GM23248 (cell line): ENCODE data around the gene ALOXE3. TPM values are rescaled to one million over a fixed set of nuclear protein-coding genes. Genes with fewer than 3 reads are reported as not detected.

Source experiments
- DNase-seq: peaks from one replicate; pipeline ENCODE4 v3.0.0-alpha.2; 2015
- H2AFZ ChIP-seq: fragments of 200-600 bp; sonication (generic); 2 replicates; pipeline ENCODE4 v1.6.1; 2016; ENCODE audit warnings: antibody characterized with exemption
- H3F3A ChIP-seq: fragments of 200-600 bp; sonication (generic); 2 replicates; pipeline ENCODE4 v1.6.1; 2016; ENCODE audit warnings: mild to moderate bottlenecking, antibody characterized with exemption, mixed run types; ENCODE audit not compliant: insufficient read depth
- H3K27ac ChIP-seq: fragments of 200-600 bp; sonication (generic); 2 replicates; pipeline ENCODE4 v1.5.1; 2016; ENCODE audit warnings: mild to moderate bottlenecking
- H3K27me3 ChIP-seq: fragments of 200-600 bp; sonication (generic); replicated peaks from 2 replicates; pipeline ENCODE4 v1.6.1; 2016; ENCODE audit warnings: mild to moderate bottlenecking; ENCODE audit not compliant: insufficient read depth
- H3K36me3 ChIP-seq: fragments of 200-600 bp; sonication (generic); 2 replicates; pipeline ENCODE4 v1.6.1; 2016; ENCODE audit warnings: low read depth, mild to moderate bottlenecking
- H3K4me1 ChIP-seq: fragments of 200-600 bp; sonication (generic); 2 replicates; pipeline ENCODE4 v1.6.1; 2016; ENCODE audit warnings: mild to moderate bottlenecking; ENCODE audit not compliant: insufficient read depth
- H3K4me2 ChIP-seq: fragments of 200-600 bp; sonication (generic); one replicate; pipeline ENCODE4 v1.6.1; 2016; ENCODE audit warnings: mild to moderate bottlenecking; ENCODE audit not compliant: unreplicated experiment
- H3K4me3 ChIP-seq: fragments of 200-600 bp; sonication (generic); 2 replicates; pipeline ENCODE4 v1.5.1; 2016; ENCODE audit warnings: mild to moderate bottlenecking
- H3K79me2 ChIP-seq: fragments of 200-600 bp; sonication (generic); 2 replicates; pipeline ENCODE4 v1.6.1; 2016; ENCODE audit warnings: mild to moderate bottlenecking; ENCODE audit not compliant: insufficient read depth
- H3K9ac ChIP-seq: fragments of 200-600 bp; sonication (generic); 2 replicates; pipeline ENCODE4 v1.6.1; 2016; ENCODE audit warnings: mild to moderate bottlenecking
- H3K9me2 ChIP-seq: fragments of 200-600 bp; sonication (generic); 2 replicates; pipeline ENCODE4 v1.6.1; 2016; ENCODE audit warnings: mixed run types, mild to moderate bottlenecking, moderate library complexity; ENCODE audit not compliant: insufficient read depth
- H3K9me3 ChIP-seq: fragments of 200-600 bp; sonication (generic); one replicate; pipeline ENCODE4 v1.6.1; 2017; ENCODE audit warnings: low read depth
- H4K20me1 ChIP-seq: fragments of 200-600 bp; sonication (generic); 2 replicates; pipeline ENCODE4 v1.6.0; 2016; ENCODE audit not compliant: insufficient read depth
- EZH2 ChIP-seq: fragments of 200-600 bp; sonication (generic); IDR thresholded peaks from 2 replicates; pipeline ENCODE4 v1.6.1; 2018; ENCODE audit warnings: antibody characterized with exemption, mild to moderate bottlenecking; ENCODE audit not compliant: insufficient read depth, poor library complexity, severe bottlenecking
- EZH2phosphoT487 ChIP-seq: fragments of 200-600 bp; sonication (generic); IDR thresholded peaks from 2 replicates; pipeline ENCODE4 v1.6.1; 2018; ENCODE audit warnings: antibody characterized with exemption, moderate library complexity, mild to moderate bottlenecking, low read depth; ENCODE audit not compliant: insufficient read depth
- WGBS, 2 experiments: methylation state at CpG; one replicate each; pipeline ENCODE4 v1.1.6; 2015 to 2017; ENCODE audit warnings: low lambda C conversion rate in 2 of 2, low coverage in 1 of 2; ENCODE audit errors: missing lambda C conversion rate in 2 of 2; 5-methylcytosine and 5-hydroxymethylcytosine counted together
- in situ Hi-C: fragments of 300-500 bp; cut with MboI; formaldehyde crosslinking; loops from 2 replicates; pipeline ENCODE4 v1.15.0; 2020
- polyA plus RNA-seq: library from polyadenylated mRNA; unstranded; fragments of >200 nt; fragmentation: Nextera tagmentation; extraction: Ambion mirVana; gene quantifications from 2 replicates; pipeline ENCODE4 v1.2.1, GENCODE V29; 2016
- total RNA-seq: library from RNA; depleted of rRNA; stranded (reverse); fragments of >200 nt; shearing (Covaris generic); gene quantifications from 2 replicates; pipeline ENCODE4 v1.2.3, GENCODE V29; 2014

ALOXE3 gene
- total and polyA plus RNA-seq, 2 experiments from 2014 or later: under 0.01 to 0.11 TPM

GRCh38 chr17:8072729-8073461 lies 45.4 kb downstream of the ALOXE3 start:
- Histone ChIP-seq H2AFZ (0 out of 2 replicates have a peak overlapping the region, but pooled peaks have one; percentile 10), H3K27me3 (peaks cover 57% of the 10 kb centered on the region), H3K4me3 (no peak overlapping the region), H3F3A (no peaks in the 10 kb centered on the region), H3K9ac (no peak overlapping the region), H4K20me1 (no peaks in the 10 kb centered on the region), H3K79me2 (no peaks in the 10 kb centered on the region), H3K9me2 (no peaks in the 10 kb centered on the region), H3K4me1 (no peaks in the 10 kb centered on the region), H3K4me2 (no peak overlapping the region), H3K27ac (no peak overlapping the region), H3K36me3 (no peaks in the 10 kb centered on the region), H3K9me3 (no peaks in the 10 kb centered on the region)
- peak; percentile 37 for DNase-seq
- WGBS, 2 experiments: 5% methylated on average over 39 to 40 of the region's 40 CpGs
- in situ Hi-C loops: no loop called here
- TF ChIP-seq EZH2 (no peak), EZH2phosphoT487 (0 out of 2 replicates have a peak, but pooled peaks have one; percentile 51)

- no peak overlapping the region for H3K4me2 ChIP-seq
- no peaks in the 10 kb centered on the region for H3K4me1 ChIP-seq
- H3K9me2 ChIP-seq: no peaks in the 10 kb centered on the region
- DNase-seq: no peak
- H4K20me1 ChIP-seq: no peaks in the 10 kb centered on the region
- H3F3A ChIP-seq: no peaks in the 10 kb centered on the region
- TF ChIP-seq EZH2phosphoT487 (no peak), EZH2 (no peak)
- in situ Hi-C loops: no loop called here
- no peaks in the 10 kb centered on the region for H3K79me2 ChIP-seq
- 0 out of 2 replicates have a peak overlapping the region, but pooled peaks have one; percentile 10 for H2AFZ ChIP-seq
- WGBS, 2 experiments: 19% methylated on average over 27 to 28 of the region's 28 CpGs
- H3K27me3 ChIP-seq: peaks cover 56% of the 10 kb centered on the region
- no peaks in the 10 kb centered on the region for H3K9me3 ChIP-seq
- no peak overlapping the region for H3K4me3 ChIP-seq
- H3K9ac ChIP-seq: no peak overlapping the region
- no peak overlapping the region for H3K27ac ChIP-seq
- H3K36me3 ChIP-seq: no peaks in the 10 kb centered on the region
These were observed 46.0 kb downstream of the ALOXE3 start for GRCh38 chr17:8072341-8072728.

- no peaks in the 10 kb centered on the region for H3K79me2 ChIP-seq
- H3K9me2 ChIP-seq: no peaks in the 10 kb centered on the region
- H3K4me1 ChIP-seq: no peaks in the 10 kb centered on the region
- TF ChIP-seq EZH2phosphoT487 (no peak), EZH2 (no peak)
- WGBS, 2 experiments: 77 to 78% methylated on average over 12 of the region's 12 CpGs
- H3K27me3 ChIP-seq: peaks cover 56% of the 10 kb centered on the region
- no peak overlapping the region for H3K9ac ChIP-seq
- no peaks in the 10 kb centered on the region for H3K9me3 ChIP-seq
- no peaks in the 10 kb centered on the region for H3F3A ChIP-seq
- no peak overlapping the region for H3K4me2 ChIP-seq
- H3K36me3 ChIP-seq: no peaks in the 10 kb centered on the region
- in situ Hi-C loops: no loop called here
- no peak overlapping the region for H3K4me3 ChIP-seq
- no peak for DNase-seq
- no peak overlapping the region for H3K27ac ChIP-seq
- no peaks in the 10 kb centered on the region for H4K20me1 ChIP-seq
- no peak overlapping the region for H2AFZ ChIP-seq
These were observed 46.8 kb downstream of the ALOXE3 start for GRCh38 chr17:8071496-8071895.

GRCh38 chr17:8069587-8069860 lies 48.8 kb downstream of the ALOXE3 start:
- no peak overlapping the region for H3K27ac ChIP-seq
- DNase-seq: no peak
- no peaks in the 10 kb centered on the region for H4K20me1 ChIP-seq
- no peaks in the 10 kb centered on the region for H3F3A ChIP-seq
- no peak overlapping the region for H2AFZ ChIP-seq
- H3K9ac ChIP-seq: no peak overlapping the region
- in situ Hi-C loops: no loop called here
- 81% methylated on average over 3 of the region's 3 CpGs for WGBS, 2 experiments
- no peaks in the 10 kb centered on the region for H3K9me2 ChIP-seq
- H3K4me1 ChIP-seq: no peaks in the 10 kb centered on the region
- no peak for TF ChIP-seq EZH2phosphoT487
- TF ChIP-seq EZH2: no peak
- no peak overlapping the region for H3K4me3 ChIP-seq
- H3K79me2 ChIP-seq: no peaks in the 10 kb centered on the region
- peaks cover 64% of the 10 kb centered on the region for H3K27me3 ChIP-seq
- no peaks in the 10 kb centered on the region for H3K9me3 ChIP-seq
- no peaks in the 10 kb centered on the region for H3K36me3 ChIP-seq
- no peak overlapping the region for H3K4me2 ChIP-seq
